Stomach (tissue), 9 donors: ENCODE measurements around the gene EGFL7. TPM values are rescaled to one million over a fixed set of nuclear protein-coding genes. Genes with fewer than 3 reads are reported as not detected.

Experiments
- DNase-seq, 2 donors: peaks; one replicate each; pipeline versions ENCODE4 v3.0.0 to v3.0.0-alpha.2; 2013 to 2019
- H3K27ac ChIP-seq, 5 donors: fragments of 200-600 bp in 4 of 5; sonication (generic) in 4 of 5; one replicate each; pipeline ENCODE4 v1.5.1; 2013 to 2019; ENCODE audit warnings: mild to moderate bottlenecking in 1 of 5, moderate library complexity in 1 of 5
- H3K27me3 ChIP-seq, 3 donors: fragments of 200-600 bp; sonication (generic); one replicate each; pipeline ENCODE4 v1.5.1; 2017 to 2019; ENCODE audit warnings: mixed run types in 1 of 3
- H3K36me3 ChIP-seq, 4 donors: fragments of 200-600 bp; sonication (generic); 1 replicate in 3 of 4; 2 replicates in 1 of 4; pipeline ENCODE4 v1.5.1; 2016 to 2019
- H3K4me1 ChIP-seq, 4 donors: fragments of 200-600 bp; sonication (generic); one replicate each; pipeline ENCODE4 v1.5.1; 2016 to 2019
- H3K4me3 ChIP-seq, 4 donors: fragments of 200-600 bp; sonication (generic) in 3 of 4; one replicate each; pipeline ENCODE4 v1.5.1; 2016 to 2019; ENCODE audit warnings: mild to moderate bottlenecking in 1 of 4
- H3K9me3 ChIP-seq, 4 donors: fragments of 200-600 bp; sonication (generic); one replicate each; pipeline ENCODE4 v1.5.1; 2016 to 2019
- EP300 ChIP-seq: sonication (generic); formaldehyde crosslinking; IDR thresholded peaks from one replicate; pipeline ENCODE4 v1.6.1; 2017; ENCODE audit warnings: antibody characterized with exemption
- POLR2A ChIP-seq, 4 donors: fragments of 450-650 bp; IDR thresholded peaks; one replicate each; pipeline ENCODE4 v1.6.1; 2016; ENCODE audit warnings: antibody characterized with exemption in 4 of 4, control low read depth in 2 of 4, mild to moderate bottlenecking in 1 of 4, moderate library complexity in 1 of 4
- POLR2AphosphoS5 ChIP-seq, 3 donors: sonication (generic); formaldehyde crosslinking; IDR thresholded peaks; one replicate each; pipeline ENCODE4 v1.6.1; 2016; ENCODE audit warnings: antibody characterized with exemption in 3 of 3
- WGBS, 5 donors: extraction: QIAGEN DNeasy Blood & Tissue Kit in 3 of 5; methylation state at CpG; one replicate each; pipeline versions ENCODE4 v1.1.5 to v1.1.7; 2013 to 2018; 5-methylcytosine and 5-hydroxymethylcytosine counted together
- intact Hi-C: fragments of 100-400 bp; cut with DNase I; formaldehyde crosslinking; loops from one replicate; pipeline ENCODE4 v1.15.1; 2023; ENCODE audit warnings: low total_unique reads
- polyA plus RNA-seq, 3 donors: library from polyadenylated mRNA; stranded (reverse); fragments of 200-250 nt; gene quantifications; one replicate each; pipeline ENCODE4 v1.2.3, GENCODE V29; 2013
- total RNA-seq, 5 donors: library from RNA; depleted of rRNA; stranded (reverse); fragments of >200 nt; gene quantifications; one replicate each; pipeline versions ENCODE4 v1.1.0 to v1.2.3, GENCODE V29; 2014 to 2016
- TF ChIP-seq, protein P1 (sequence below), 7 experiments: fragments of 450-650 bp in 4 of 7; fragments of 200-600 bp in 3 of 7; sonication (generic) in 3 of 7; IDR thresholded peaks; one replicate each; pipeline ENCODE4 v1.5.1; 2016 to 2019; ENCODE audit warnings: antibody characterized with exemption in 7 of 7, control low read depth in 2 of 7, mild to moderate bottlenecking in 1 of 7
- donor health status: healthy with polysubstance abuse.
- donor health status: Bipolar disorder and iron deficiency.
- donor health status: healthy.

Gene EGFL7
- total and polyA plus RNA-seq, 8 donors = 20.9 to 1,085 (median 52.2) TPM

DNA sequence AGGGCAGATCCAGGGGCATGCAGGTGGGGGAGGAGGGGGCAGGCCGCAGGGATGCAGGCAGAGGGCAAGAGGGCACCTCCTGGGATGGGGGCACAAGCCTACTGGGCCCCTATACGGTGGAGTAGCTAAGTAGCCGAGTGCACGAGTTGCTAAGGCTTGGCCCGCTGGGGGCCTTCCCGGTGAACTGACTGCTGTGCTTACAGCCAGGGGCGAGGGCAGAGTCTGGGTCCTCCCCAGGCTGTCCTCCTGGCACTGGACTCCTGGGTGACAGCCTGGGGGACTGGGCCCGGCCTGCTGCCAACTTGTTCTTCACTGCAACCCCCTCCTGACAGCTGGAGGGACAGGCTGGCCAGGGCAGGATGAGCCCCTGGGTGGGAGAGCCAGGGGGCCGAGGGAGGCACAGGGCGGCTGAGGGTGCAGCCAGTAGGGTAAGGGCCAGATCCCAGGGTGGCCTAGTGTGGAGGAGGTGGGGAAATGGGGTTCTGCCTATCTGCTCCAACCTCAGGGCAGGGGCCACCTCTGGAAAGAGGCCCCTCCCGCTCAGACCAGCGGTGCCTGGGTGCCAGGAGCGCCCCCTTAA is 1.7 kb upstream of the EGFL7 start:
- peaks cover 8 to 28% (median 10%) of the 10 kb centered on the region in 4 donors for H3K4me1 ChIP-seq
- no peaks in the 10 kb centered on the region for H3K9me3 ChIP-seq
- intact Hi-C loops = no loop called here
- no peaks in the 10 kb centered on the region for H3K36me3 ChIP-seq
- DNase-seq = peak in 1 of 2 donors; percentile 21
- H3K27me3 ChIP-seq = peaks cover 0 to 97% (median 67%) of the 10 kb centered on the region in 3 donors
- peak overlapping the region; percentile 42 to 73 (median 63) for H3K27ac ChIP-seq
- H3K4me3 ChIP-seq = peak overlapping the region in 2 of 4 donors; percentile 7 to 15
- TF ChIP-seq POLR2A (IDR thresholded peaks at IDR 0.05) = no peak
- TF ChIP-seq, protein P1, sequence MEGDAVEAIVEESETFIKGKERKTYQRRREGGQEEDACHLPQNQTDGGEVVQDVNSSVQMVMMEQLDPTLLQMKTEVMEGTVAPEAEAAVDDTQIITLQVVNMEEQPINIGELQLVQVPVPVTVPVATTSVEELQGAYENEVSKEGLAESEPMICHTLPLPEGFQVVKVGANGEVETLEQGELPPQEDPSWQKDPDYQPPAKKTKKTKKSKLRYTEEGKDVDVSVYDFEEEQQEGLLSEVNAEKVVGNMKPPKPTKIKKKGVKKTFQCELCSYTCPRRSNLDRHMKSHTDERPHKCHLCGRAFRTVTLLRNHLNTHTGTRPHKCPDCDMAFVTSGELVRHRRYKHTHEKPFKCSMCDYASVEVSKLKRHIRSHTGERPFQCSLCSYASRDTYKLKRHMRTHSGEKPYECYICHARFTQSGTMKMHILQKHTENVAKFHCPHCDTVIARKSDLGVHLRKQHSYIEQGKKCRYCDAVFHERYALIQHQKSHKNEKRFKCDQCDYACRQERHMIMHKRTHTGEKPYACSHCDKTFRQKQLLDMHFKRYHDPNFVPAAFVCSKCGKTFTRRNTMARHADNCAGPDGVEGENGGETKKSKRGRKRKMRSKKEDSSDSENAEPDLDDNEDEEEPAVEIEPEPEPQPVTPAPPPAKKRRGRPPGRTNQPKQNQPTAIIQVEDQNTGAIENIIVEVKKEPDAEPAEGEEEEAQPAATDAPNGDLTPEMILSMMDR (IDR thresholded peaks at IDR 0.05) = no peak
- TF ChIP-seq EP300 = no peak
- TF ChIP-seq POLR2AphosphoS5 (IDR thresholded peaks at IDR 0.05) = no peak
- 64 to 81% (median 80%) methylated on average over 6 to 13 of the region's 13 CpGs for WGBS, 5 donors

DNA sequence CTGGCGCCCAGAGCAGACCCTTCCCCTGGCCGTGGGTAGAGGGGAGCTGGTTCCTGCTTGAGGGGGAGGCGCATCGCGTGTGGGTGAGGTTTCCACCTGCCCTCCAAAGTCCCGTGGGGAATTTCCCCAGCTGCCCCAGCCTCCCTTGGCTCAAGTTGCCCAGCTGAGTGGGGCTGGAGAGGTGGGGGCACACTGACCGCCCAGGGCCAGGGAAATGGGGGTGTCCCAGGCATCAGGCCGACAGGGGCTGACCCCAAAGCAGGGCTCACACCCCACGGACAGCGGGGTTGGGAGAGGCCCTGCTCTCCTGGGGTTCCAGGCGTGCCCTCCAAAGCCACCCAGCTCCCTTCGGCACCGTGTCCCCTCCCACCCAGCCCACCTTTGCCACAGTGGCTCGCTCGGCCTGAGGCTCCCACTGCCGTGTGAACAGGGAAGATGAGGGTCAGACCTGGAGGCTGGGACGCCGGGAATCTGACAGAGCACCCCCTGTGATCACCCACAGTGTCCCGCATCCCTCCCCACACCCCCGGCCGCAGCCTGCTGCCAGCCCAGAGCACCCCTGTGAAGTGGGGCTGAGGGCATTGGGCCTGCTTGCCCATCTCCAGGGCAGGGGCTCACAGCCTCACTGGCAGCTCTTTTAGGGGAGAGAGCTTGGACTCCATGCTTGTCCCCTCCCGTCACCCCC is 933 bp upstream of the EGFL7 start:
- Histone ChIP-seq H3K4me3 (peak overlapping the region in 1 of 4 donors; percentile 15), H3K9me3 (no peaks in the 10 kb centered on the region), H3K4me1 (peaks cover 11 to 28% (median 13%) of the 10 kb centered on the region in 4 donors), H3K27me3 (peaks cover 0 to 97% (median 67%) of the 10 kb centered on the region in 3 donors), H3K27ac (peak overlapping the region; percentile 42 to 73 (median 63)), H3K36me3 (no peaks in the 10 kb centered on the region)
- DNase-seq = no peak
- WGBS, 5 donors = 64 to 77% (median 75%) methylated on average over 7 to 22 of the region's 22 CpGs
- no peak for TF ChIP-seq POLR2AphosphoS5 (IDR thresholded peaks at IDR 0.05)
- no peak for TF ChIP-seq EP300
- TF ChIP-seq POLR2A (IDR thresholded peaks at IDR 0.05) = no peak
- TF ChIP-seq, protein P1 (IDR thresholded peaks at IDR 0.05) = no peak
- intact Hi-C loops = no loop called here

DNA sequence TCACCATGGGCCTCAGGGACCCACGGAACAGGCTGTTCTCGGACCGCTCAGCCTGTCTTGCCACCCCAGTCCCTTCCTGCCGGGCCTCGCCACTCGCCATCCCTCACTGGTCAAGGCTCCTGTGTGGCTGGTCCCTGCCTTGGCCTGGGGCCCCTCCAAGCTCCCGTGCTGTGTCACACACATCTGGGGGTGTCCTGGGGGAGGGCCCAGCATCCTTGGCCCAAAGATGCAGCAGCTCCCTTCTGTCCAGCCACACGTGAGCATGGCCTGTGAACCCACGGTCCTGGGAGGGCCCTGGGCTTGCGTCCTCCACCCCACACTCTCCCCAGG is 425 bp upstream of the EGFL7 start:
- H3K27ac ChIP-seq = peak overlapping the region; percentile 42 to 73 (median 63)
- H3K4me1 ChIP-seq = peaks cover 11 to 25% (median 13%) of the 10 kb centered on the region in 4 donors
- peak overlapping the region in 2 of 4 donors; percentile 6 to 15 for H3K4me3 ChIP-seq
- intact Hi-C loops = no loop called here
- TF ChIP-seq, protein P1 (IDR thresholded peaks at IDR 0.05) = no peak
- TF ChIP-seq POLR2AphosphoS5 (IDR thresholded peaks at IDR 0.05) = no peak
- no peak for TF ChIP-seq POLR2A (IDR thresholded peaks at IDR 0.05)
- TF ChIP-seq EP300 = no peak
- 64 to 73% (median 69%) methylated on average over 9 to 10 of the region's 10 CpGs; no CpG with 5 or more reads in 1 of the 5 donors for WGBS, 5 donors
- peaks cover 0 to 97% (median 67%) of the 10 kb centered on the region in 3 donors for H3K27me3 ChIP-seq
- DNase-seq = no peak
- no peaks in the 10 kb centered on the region for H3K36me3 ChIP-seq
- H3K9me3 ChIP-seq = no peaks in the 10 kb centered on the region

DNA sequence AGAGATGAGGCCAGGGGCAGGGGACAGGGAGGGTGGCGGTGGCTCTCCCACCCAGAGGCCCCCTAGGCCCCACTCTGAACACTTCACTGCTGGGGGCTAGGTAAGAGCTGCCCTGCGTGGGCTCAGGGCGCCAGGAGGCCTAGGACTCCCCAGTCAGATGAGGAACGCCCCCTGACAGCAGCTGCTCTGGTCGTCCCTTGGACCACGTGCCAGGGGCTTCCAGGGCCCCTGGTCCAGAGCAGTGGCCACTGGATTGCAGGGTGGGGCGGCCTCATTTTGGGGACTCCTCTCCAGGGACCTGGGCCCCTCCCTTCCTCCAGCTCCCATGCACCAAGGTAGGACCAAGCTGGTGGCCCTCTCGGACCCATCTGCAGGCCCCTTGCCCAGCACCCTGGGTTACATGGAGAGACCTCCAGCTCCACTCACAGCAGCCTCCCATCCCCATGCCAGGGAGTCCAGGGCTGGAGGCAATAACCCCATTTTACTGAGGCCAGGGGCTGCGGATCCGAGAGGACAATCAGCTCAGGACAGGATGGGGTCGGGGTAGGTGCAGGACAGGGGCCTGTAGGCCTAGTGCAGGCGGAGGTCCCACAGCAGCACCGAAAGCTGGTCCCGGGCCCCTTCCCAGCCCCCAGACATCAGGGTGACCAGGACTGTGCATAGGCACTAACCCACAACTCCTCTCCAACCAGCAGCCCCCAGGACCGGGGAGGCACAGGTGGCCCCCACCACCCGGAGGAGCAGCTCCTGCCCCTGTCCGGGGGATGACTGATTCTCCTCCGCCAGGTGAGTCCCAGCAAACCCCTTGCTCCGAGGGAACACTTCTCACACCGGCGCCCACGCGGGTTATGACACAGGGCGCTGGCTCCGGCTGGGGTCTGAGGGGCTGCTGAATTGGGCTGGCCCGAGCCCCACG is 1.5 kb downstream of the EGFL7 start:
- TF ChIP-seq POLR2AphosphoS5 (IDR thresholded peaks at IDR 0.05) (no peak), EP300 (no peak), POLR2A (IDR thresholded peaks at IDR 0.05) (no peak)
- TF ChIP-seq, protein P1 (IDR thresholded peaks at IDR 0.05) = no peak
- 79 to 89% (median 86%) methylated on average over 15 to 27 of the region's 27 CpGs for WGBS, 5 donors
- Histone ChIP-seq H3K36me3 (no peaks in the 10 kb centered on the region), H3K27me3 (peaks cover 0 to 95% (median 53%) of the 10 kb centered on the region in 3 donors), H3K4me1 (peaks cover 11 to 32% (median 20%) of the 10 kb centered on the region in 4 donors), H3K9me3 (no peaks in the 10 kb centered on the region), H3K27ac (peak overlapping the region; percentile 21 to 70 (median 62)), H3K4me3 (peak overlapping the region; percentile 45 to 58 (median 48))
- no peak for DNase-seq
- intact Hi-C loops = no loop called here
